Activated T-helper 1 cell treated with anti-CD3 and anti-CD28 coated beads, Interleukin-12 subunit alpha, Interleukin-12 subunit beta, Interleukin-2, Interleukin-4 antibody, amounts not matched to agents 30 ng/mL and 10 ng/mL and 1 ng/mL, durations not matched to agents 14 hours and 24 hours and 36 hours (primary cell): ENCODE results near the gene ATRAID. TPM values are rescaled to one million over a fixed set of nuclear protein-coding genes. Genes with fewer than 3 reads are reported as not detected.

ENCODE experiments used
- DNase-seq: peaks from one replicate; pipeline ENCODE4 v3.0.0; 2021; ENCODE audit warnings: low spot score
- H3K27ac Mint-ChIP-seq: one replicate; pipeline ENCODE4 v1.8.0; 2021; ENCODE audit warnings: mild to moderate bottlenecking, mixed read lengths
- H3K27me3 Mint-ChIP-seq: one replicate; pipeline ENCODE4 v1.8.0; 2022; ENCODE audit warnings: mild to moderate bottlenecking, moderate library complexity, mixed read lengths; ENCODE audit not compliant: insufficient read depth
- H3K36me3 Mint-ChIP-seq: one replicate; pipeline ENCODE4 v1.8.0; 2021; ENCODE audit warnings: low read depth, mixed read lengths
- H3K4me1 Mint-ChIP-seq: one replicate; pipeline ENCODE4 v1.8.0; 2021; ENCODE audit warnings: low read depth, mixed read lengths
- H3K4me3 Mint-ChIP-seq: one replicate; pipeline ENCODE4 v1.8.0; 2021; ENCODE audit warnings: mild to moderate bottlenecking, moderate library complexity, mixed read lengths
- H3K9me3 Mint-ChIP-seq: one replicate; pipeline ENCODE4 v1.8.0; 2021; ENCODE audit warnings: mixed read lengths
- intact Hi-C: fragments of 100-400 bp; cut with micrococcal nuclease; formaldehyde crosslinking; loops from one replicate; pipeline ENCODE4 v1.15.1; 2024
- total RNA-seq: library from RNA; stranded (reverse); gene quantifications from 2 replicates; pipeline ENCODE4 v1.2.3, GENCODE V29; 2022

The ATRAID gene
- total RNA-seq, 1 donor from 2014 or later: 107 TPM

DNA sequence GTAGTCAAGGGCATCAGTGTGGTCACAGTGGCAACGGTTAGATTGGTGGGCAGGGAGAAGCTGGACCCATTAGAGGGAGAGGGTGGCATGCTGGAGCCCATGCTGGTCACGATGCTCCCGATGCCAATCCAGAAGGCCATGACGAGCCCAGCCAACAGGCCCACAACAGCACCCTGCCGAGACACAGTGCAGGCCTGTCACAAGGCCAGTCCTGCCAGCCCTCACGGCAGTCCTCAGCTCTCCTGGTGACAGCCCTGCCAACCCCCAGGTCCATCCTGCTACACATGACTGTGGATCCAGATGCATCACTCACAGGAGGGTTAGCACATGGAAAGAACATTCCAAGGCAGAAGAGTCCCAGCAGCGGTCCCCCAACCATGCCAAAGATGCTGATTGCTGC is 10.2 kb upstream of the ATRAID start:
- intact Hi-C loops: no loop called here
- Mint-ChIP-seq H3K36me3 (peaks cover 34% of the 10 kb centered on the region), H3K27ac (no peak overlapping the region), H3K9me3 (no peaks in the 10 kb centered on the region), H3K27me3 (no peaks in the 10 kb centered on the region), H3K4me3 (no peak overlapping the region), H3K4me1 (peaks cover 12% of the 10 kb centered on the region)
- DNase-seq: no peak

DNA sequence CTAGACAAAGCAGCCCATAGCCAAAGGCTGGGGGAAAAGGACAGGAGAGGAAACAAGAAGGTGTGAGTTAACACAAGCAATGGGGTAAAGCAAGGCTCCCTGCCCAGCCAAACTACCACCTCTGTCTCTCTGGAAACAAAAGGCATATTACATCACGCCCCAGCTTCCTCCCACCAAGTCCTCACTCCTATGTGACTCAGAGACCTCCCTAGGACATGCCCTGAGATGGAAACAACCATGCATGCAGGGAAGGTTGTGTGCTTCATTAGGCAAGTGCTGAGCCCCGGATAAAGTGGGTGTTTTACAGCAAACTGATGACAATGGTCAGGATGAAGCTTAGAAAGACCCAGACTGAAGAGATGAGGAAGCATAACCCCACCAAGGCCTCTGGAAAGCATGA is 9.0 kb upstream of the ATRAID start:
- Mint-ChIP-seq H3K4me1 (peaks cover 12% of the 10 kb centered on the region), H3K27me3 (no peaks in the 10 kb centered on the region), H3K36me3 (peaks cover 44% of the 10 kb centered on the region), H3K4me3 (no peak overlapping the region), H3K27ac (no peak overlapping the region), H3K9me3 (no peaks in the 10 kb centered on the region)
- no peak for DNase-seq
- intact Hi-C loops: no loop called here

DNA sequence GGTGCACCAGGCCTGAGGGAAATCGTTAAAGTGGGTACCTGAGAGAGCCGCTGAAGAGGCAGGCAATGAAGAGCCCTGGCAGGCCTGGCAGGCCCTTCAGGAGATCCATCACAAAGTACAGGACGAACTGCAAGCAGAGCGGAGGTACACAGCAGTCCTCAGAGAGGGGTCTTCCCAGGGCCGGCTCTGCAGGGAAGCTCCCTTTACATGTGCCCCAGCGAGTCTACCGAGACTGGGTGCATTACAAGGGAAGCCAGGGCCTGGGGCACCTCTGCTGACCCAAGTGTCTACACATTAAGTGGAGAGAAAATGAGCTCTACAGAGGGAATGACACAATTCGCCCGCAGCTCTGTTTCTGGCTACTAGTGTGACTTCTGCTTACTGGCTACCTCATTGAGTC is 8.1 kb upstream of the ATRAID start:
- Mint-ChIP-seq H3K27ac (no peak overlapping the region), H3K4me3 (no peak overlapping the region), H3K27me3 (no peaks in the 10 kb centered on the region), H3K36me3 (peaks cover 48% of the 10 kb centered on the region), H3K4me1 (peaks cover 21% of the 10 kb centered on the region), H3K9me3 (no peaks in the 10 kb centered on the region)
- intact Hi-C loops: no loop called here
- no peak for DNase-seq

DNA sequence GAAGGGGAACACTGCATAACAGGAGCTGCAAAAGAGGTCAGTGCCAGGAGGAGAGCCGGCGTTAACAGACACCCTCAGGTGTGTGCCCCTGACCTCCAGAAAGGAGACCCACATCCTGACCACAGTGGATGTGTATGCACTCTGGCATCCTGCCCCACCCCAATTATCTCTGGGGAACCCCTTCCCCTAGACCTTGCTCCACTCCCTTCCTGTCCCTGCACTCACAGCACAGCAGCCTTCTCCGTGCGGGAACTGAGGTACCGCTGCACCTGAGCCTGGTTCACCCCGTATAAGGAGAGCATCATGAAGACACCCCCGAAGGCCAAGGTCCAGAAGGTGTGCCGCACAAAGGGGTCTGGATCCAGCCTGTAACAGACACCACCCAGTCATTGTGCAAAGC is 7.3 kb upstream of the ATRAID start:
- intact Hi-C loops: no loop called here
- Mint-ChIP-seq H3K27me3 (no peaks in the 10 kb centered on the region), H3K36me3 (peaks cover 51% of the 10 kb centered on the region), H3K4me3 (no peak overlapping the region), H3K27ac (peak overlapping the region; percentile 21), H3K9me3 (no peaks in the 10 kb centered on the region), H3K4me1 (peaks cover 29% of the 10 kb centered on the region)
- no peak for DNase-seq

DNA sequence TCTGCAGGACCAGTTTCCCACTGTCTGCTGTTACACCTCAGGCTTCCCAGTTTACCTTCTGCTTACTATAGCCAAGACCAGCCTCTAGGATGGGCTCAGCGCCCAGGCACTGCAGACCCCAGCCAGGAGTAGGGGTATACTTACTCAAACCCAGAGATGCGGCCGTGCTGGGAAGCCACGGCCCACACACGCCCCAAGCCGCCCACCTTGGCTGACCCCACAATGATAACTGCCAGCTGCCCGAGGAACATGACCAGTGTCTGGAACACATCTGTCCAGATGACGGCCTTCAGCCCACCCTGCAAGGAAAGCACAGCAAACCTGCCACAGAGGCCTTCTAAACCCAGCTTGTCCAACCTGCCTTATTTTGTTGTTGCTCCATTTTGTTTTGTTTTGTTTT is 6.6 kb upstream of the ATRAID start:
- Mint-ChIP-seq H3K4me3 (no peak overlapping the region), H3K36me3 (peaks cover 54% of the 10 kb centered on the region), H3K27me3 (no peaks in the 10 kb centered on the region), H3K9me3 (no peaks in the 10 kb centered on the region), H3K27ac (no peak overlapping the region), H3K4me1 (peaks cover 36% of the 10 kb centered on the region)
- intact Hi-C loops: no loop called here
- DNase-seq: no peak

DNA sequence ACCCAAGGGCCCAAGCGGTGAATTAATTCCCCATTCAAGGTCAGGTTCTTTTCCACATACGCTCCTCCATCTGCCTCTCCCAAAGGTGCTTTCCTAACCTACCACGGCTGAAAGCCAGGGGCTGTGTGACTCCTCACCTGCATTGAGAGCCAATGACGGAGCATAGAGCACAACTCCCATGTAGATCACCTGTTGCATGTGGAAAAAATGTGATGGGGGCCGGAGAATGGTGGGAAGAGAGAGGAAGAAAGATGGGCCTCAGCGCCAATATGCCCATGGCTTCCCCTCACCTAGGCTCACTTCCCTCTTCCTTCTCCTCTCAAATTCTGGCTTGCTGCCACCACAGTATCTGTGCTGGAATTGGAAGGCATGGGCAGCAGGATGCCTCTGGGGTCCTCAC is 5.5 kb upstream of the ATRAID start:
- no peak for DNase-seq
- no peak overlapping the region for H3K27ac Mint-ChIP-seq
- no peaks in the 10 kb centered on the region for H3K27me3 Mint-ChIP-seq
- no peaks in the 10 kb centered on the region for H3K9me3 Mint-ChIP-seq
- peaks cover 36% of the 10 kb centered on the region for H3K4me1 Mint-ChIP-seq
- intact Hi-C loops: no loop called here
- H3K36me3 Mint-ChIP-seq: peaks cover 51% of the 10 kb centered on the region
- no peak overlapping the region for H3K4me3 Mint-ChIP-seq

DNA sequence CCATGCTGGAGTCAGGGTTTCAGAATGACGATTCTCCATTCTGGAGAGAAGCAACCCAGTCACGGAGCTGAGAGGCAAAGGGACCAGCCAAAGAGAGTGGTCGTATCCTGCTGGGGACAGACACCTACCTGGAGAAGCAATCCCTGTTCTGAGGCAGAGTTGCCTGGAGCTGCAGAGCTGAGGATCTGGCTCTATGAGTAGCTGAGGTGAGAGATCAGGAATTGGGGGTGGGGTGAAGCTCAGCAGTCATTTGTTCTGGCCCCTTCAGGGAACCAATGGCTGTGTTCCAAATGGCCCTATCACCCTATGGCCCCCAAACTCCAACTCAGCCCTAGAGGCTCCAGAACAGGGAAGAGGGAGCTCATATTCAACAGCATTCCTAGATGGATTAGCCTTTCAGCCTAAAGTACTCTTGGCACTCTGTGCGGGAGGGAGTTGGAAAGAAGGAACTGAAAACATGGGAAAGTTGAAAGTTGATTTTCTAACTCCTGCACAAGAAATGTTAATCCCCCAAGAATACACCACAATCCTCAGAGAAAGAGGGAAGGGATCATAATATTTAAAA is 3.3 kb upstream of the ATRAID start:
- H3K36me3 Mint-ChIP-seq: peaks cover 50% of the 10 kb centered on the region
- no peak for DNase-seq
- no peak overlapping the region for H3K27ac Mint-ChIP-seq
- H3K4me3 Mint-ChIP-seq: no peak overlapping the region
- intact Hi-C loops: loop anchor here (1.0 kb wide), 1 partner anchor 10 kb away; no protein-coding TSS in a partner anchor
- no peaks in the 10 kb centered on the region for H3K27me3 Mint-ChIP-seq
- H3K4me1 Mint-ChIP-seq: peaks cover 47% of the 10 kb centered on the region
- no peaks in the 10 kb centered on the region for H3K9me3 Mint-ChIP-seq

DNA sequence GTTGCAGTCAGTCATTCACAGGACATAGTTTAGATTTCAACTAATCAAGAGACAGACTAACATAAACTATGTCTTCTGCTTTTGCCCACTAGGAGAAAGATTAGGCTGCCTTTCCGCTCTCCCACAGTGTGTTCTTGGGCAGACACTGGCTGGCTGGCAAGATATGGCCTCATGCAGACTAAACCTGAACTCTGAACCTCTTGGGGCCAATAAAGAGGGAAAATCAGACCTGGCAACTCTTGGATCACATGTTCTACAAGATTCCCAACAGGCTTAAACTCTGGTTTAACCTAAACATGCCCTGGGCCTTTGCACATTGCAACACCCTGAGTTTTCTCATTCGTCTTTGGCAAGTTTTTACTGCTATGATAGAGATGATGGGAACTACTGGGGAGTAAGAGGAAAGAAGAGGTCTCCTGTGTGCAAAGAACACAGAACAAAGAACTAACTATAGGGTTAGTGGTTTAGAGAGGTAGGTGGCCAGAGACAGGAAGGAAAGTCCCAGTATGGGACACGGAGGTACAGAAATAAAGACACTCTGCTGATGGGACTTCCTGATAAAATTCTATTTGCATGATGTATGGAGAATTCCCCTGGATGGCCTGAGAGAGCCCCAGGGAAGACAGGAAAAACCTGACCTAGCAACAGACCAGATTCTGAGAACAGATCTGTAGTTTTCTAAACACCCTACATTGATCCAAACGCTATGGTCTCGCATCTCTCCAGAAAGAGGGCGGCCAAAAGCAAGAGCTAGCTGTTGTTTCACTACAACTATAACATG is 2.0 kb upstream of the ATRAID start:
- Mint-ChIP-seq H3K4me3 (peak overlapping the region; percentile 65), H3K36me3 (peaks cover 49% of the 10 kb centered on the region), H3K27ac (peak overlapping the region; percentile 19), H3K4me1 (peaks cover 50% of the 10 kb centered on the region), H3K27me3 (no peaks in the 10 kb centered on the region), H3K9me3 (no peaks in the 10 kb centered on the region)
- intact Hi-C loops: loop anchor here (1.0 to 10.0 kb wide), 3 partner anchors 8 to 415 kb away; partner anchors contain the start of genes CCDC121, GPN1 and PPM1G
- DNase-seq: no peak

DNA sequence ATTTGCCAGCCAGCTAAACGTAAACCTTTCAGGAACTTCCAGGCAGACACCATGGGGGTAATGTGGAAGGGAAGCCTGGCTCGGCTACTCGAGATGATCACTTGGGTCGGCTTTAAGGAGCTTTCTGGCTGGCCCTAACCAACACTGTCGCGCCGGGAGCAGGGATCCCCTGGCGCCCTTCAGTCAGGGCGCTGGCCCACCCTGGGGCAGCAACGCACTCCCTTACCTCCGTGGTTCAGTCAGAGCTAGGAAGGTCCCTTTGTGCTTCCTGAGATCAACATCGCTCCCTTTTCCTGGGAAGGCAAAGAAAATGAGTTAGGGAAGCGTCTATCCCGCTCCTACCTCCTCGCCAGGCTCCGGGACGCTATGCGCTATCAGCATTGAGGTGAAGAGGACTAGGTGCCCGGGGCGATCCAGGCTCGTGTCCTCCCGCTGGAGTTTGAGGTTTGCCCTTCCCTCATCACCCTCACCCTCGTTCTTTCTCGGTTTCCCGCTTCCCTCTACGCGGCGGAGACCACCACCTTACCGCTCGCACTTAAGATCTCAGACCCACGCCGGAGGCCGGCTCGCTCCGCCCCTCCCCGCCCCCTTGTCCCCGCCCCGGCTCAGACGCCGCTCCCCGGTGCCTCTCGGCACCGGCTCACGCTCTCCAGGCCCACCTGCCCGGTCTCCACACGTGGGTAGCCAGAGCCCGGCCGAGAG is 449 bp upstream of the ATRAID start:
- Mint-ChIP-seq H3K27me3 (no peaks in the 10 kb centered on the region), H3K36me3 (peaks cover 43% of the 10 kb centered on the region), H3K27ac (peak overlapping the region; percentile 91), H3K4me1 (peaks cover 47% of the 10 kb centered on the region), H3K9me3 (no peaks in the 10 kb centered on the region), H3K4me3 (peak overlapping the region; percentile 91)
- intact Hi-C loops: loop anchor here (1.0 to 10.0 kb wide), 3 partner anchors 160 to 413 kb away; partner anchors contain the start of genes AGBL5, CCDC121, GPN1 and PPM1G
- DNase-seq: no peak

DNA sequence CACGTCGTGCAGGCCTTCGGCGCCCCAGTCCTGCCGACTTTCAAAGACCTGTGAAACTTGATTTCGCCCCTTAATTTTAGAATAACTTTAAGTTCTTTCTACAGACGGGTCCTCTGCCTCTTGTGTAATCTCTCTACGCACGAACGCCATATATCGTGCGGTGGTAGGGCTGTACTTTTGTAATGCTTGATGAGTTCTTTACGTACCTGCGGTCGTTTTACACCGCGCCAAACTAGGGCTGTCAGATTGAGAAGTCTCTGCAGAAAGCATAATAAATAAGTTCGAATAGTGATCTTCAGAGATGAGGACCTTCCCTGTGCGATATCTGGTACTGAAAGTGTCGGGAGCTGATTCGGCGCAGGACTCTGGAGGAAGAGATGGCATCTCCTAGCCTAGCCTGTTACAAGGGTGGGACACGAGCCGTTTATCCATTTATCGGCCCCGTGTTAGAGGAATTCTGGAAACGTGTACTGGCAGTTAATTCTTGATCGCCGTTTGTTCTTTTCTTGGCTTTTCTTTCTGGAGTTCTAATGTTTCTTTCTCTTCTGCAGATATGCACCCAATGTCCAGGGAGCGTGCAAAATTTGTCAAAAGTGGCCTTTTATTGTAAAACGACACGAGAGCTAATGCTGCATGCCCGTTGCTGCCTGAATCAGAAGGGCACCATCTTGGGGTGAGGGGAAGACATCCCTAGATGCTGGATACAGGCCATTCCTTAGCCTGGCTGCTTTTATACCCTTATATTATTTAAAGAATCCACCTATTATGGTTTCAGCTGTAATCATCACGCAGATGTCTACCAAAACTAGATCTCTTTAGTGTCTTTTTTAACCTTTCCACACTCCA is 1.0 kb downstream of the ATRAID start:
- Mint-ChIP-seq H3K27ac (peak overlapping the region; percentile 100), H3K36me3 (peaks cover 44% of the 10 kb centered on the region), H3K27me3 (no peaks in the 10 kb centered on the region), H3K4me1 (peaks cover 60% of the 10 kb centered on the region), H3K4me3 (peak overlapping the region; percentile 99), H3K9me3 (no peaks in the 10 kb centered on the region)
- DNase-seq: peak; percentile 32
- intact Hi-C loops: loop anchor here (1.0 to 10.0 kb wide), 11 partner anchors 50 to 450 kb away; partner anchors contain the start of genes CCDC121, GPN1, GTF3C2 and KHK

DNA sequence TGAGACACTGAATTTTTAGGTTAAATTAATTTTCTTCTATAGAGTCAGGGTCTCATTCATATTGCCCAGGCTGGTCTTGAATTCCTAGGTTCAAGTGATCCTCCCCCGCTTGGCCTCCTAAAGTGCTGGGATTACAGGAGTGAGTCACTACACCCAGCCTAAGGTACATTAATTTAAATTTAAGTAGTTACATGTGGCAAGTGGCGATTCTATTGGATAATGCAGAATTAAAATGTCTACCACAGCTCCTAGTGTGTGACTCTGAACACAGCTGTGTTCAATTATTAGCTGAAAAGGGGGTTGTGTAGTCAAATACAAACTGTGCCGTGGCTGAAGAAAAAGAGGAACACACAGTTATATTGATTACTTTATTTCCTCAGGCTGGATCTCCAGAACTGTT is 3.1 kb downstream of the ATRAID start:
- Mint-ChIP-seq H3K9me3 (no peaks in the 10 kb centered on the region), H3K4me3 (no peak overlapping the region), H3K36me3 (peaks cover 42% of the 10 kb centered on the region), H3K27me3 (no peaks in the 10 kb centered on the region), H3K27ac (no peak overlapping the region), H3K4me1 (peaks cover 53% of the 10 kb centered on the region)
- intact Hi-C loops: loop anchor here (5.0 to 10.0 kb wide), 5 partner anchors 190 to 973 kb away; partner anchors contain the start of genes CCDC121, CENPA, GPN1 and HADHA
- no peak for DNase-seq

DNA sequence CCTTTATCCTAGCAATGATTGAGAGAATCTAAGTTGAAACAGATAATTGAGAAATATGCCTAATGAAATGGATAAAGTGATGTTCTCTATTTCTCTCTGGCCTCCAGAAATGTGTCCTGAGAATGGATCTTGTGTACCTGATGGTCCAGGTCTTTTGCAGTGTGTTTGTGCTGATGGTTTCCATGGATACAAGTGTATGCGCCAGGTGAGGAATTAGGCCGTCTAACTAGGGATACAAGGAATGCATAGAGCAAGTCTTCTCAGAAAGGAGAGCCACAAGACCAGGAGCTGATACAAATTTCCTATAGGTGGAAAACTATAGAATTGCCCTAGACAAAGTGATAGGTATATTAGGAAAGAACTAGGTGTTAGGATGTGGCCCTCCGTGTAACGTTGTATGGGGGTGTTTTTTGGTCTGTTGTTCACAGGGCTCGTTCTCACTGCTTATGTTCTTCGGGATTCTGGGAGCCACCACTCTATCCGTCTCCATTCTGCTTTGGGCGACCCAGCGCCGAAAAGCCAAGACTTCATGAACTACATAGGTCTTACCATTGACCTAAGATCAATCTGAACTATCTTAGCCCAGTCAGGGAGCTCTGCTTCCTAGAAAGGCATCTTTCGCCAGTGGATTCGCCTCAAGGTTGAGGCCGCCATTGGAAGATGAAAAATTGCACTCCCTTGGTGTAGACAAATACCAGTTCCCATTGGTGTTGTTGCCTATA is 4.7 kb downstream of the ATRAID start:
- Mint-ChIP-seq H3K9me3 (no peaks in the 10 kb centered on the region), H3K4me3 (peak overlapping the region; percentile 98), H3K27me3 (no peaks in the 10 kb centered on the region), H3K4me1 (peaks cover 58% of the 10 kb centered on the region), H3K27ac (peak overlapping the region; percentile 91), H3K36me3 (peaks cover 48% of the 10 kb centered on the region)
- no peak for DNase-seq
- intact Hi-C loops: loop anchor here (1.0 to 10.0 kb wide), 16 partner anchors 46 to 974 kb away; partner anchors contain the start of genes ABHD1, AGBL5, CCDC121 and CENPA
